GM12878 (cell line): Measurements from ENCODE around the gene NUDT3. TPM values are rescaled to one million over a fixed set of nuclear protein-coding genes. Genes with fewer than 3 reads are reported as not detected.
A peak's percentile ranks its signal among the peaks of the same experiment; 100 is the strongest.
"Not testable (repeated sequence)": the region's sequence is repeated elsewhere in the genome, so short reads cannot be mapped to it uniquely, and the experiment has no call there.

Experiments used
- ATAC-seq: fragments of 200-7000 bp; cut with Tn5 transposase; 3 replicates; pipeline ENCODE4 v1.9.1; 2020; ENCODE audit warnings: mild to moderate bottlenecking, moderate library complexity
- BruUV-seq: library from RNA; stranded (reverse); fragments of 400-500 nt; replicated peaks from 2 replicates; lab custom pipeline; 2021; lab: Mats Ljungman, UMichigan
- CTCF ChIA-PET: fragments of 300-600 bp; sonication (Branson Sonifier 250); formaldehyde crosslinking; extraction: SDS; loops from one replicate; lab custom pipeline; 2021; ENCODE audit warnings: inconsistent platforms; lab: Yijun Ruan, JAX
- POLR2A ChIA-PET: fragments of 350-600 bp; formaldehyde crosslinking; extraction: SDS; loops from one replicate; lab custom pipeline; 2021; ENCODE audit warnings: inconsistent platforms; lab: Charles Lee
- RAD21 ChIA-PET: fragments of 300-600 bp; sonication (Branson Sonifier 250); formaldehyde crosslinking; loops from one replicate; lab custom pipeline; 2023; ENCODE audit warnings: antibody characterized with exemption; ENCODE audit not compliant: unreplicated experiment; lab: Charles Lee
- SMC1A ChIA-PET: fragments of 300-600 bp; sonication (Branson Sonifier 250); formaldehyde crosslinking; loops from one replicate; lab custom pipeline; 2023; ENCODE audit not compliant: unreplicated experiment, uncharacterized antibody; lab: Charles Lee
- DNase-seq: peaks from one replicate; pipeline ENCODE4 v3.0.0-alpha.2; 2011; ENCODE audit warnings: low read depth, low spot score
- FAIRE-seq: peaks from 3 replicates; lab custom pipeline; 2011; peaks lifted over from hg19 to GRCh38; lab: Jason Lieb, UNC
- H2AFZ ChIP-seq: 2 replicates; pipeline ENCODE4 v1.6.0; 2011; ENCODE audit warnings: low read depth, low read length, control low read depth; ENCODE audit not compliant: control insufficient read depth
- H3K27ac ChIP-seq: 2 replicates; pipeline ENCODE4 v1.5.1; 2011; ENCODE audit warnings: control low read depth; ENCODE audit not compliant: control insufficient read depth, insufficient read depth
- H3K27me3 ChIP-seq, 2 experiments: replicated peaks in 1 of 2; 2 replicates each; pipeline versions ENCODE4 v1.6.0 to v1.6.1; 2011; ENCODE audit warnings: low read length in 1 of 2; ENCODE audit not compliant: control insufficient read depth in 2 of 2, insufficient read depth in 2 of 2
- H3K36me3 ChIP-seq, 2 experiments: 2 replicates each; pipeline ENCODE4 v1.5.1; 2011; ENCODE audit warnings: low read length in 1 of 2; ENCODE audit not compliant: control insufficient read depth in 2 of 2, insufficient read depth in 2 of 2
- H3K4me1 ChIP-seq: 2 replicates; pipeline ENCODE4 v1.6.1; 2011; ENCODE audit warnings: mild to moderate bottlenecking, low read length, moderate library complexity, mixed read lengths; ENCODE audit not compliant: control insufficient read depth, insufficient read depth
- H3K4me2 ChIP-seq: 2 replicates; pipeline ENCODE4 v1.6.0; 2011; ENCODE audit warnings: control low read depth; ENCODE audit not compliant: control insufficient read depth, insufficient read depth
- H3K4me3 ChIP-seq: fragments of 200-600 bp; sonication (generic); 2 replicates; pipeline ENCODE4 v1.5.1; 2016
- H3K79me2 ChIP-seq: 2 replicates; pipeline ENCODE4 v1.6.0; 2011; ENCODE audit warnings: low read length; ENCODE audit not compliant: control insufficient read depth, insufficient read depth
- H3K9ac ChIP-seq: 2 replicates; pipeline ENCODE4 v1.8.0; 2011; ENCODE audit warnings: low read length, control low read depth, mixed read lengths; ENCODE audit not compliant: control insufficient read depth, insufficient read depth
- H3K9me3 ChIP-seq: replicated peaks from 3 replicates; pipeline ENCODE4 v1.5.1; 2011; ENCODE audit warnings: mild to moderate bottlenecking, low read length; ENCODE audit not compliant: control insufficient read depth, insufficient read depth
- H4K20me1 ChIP-seq: 2 replicates; pipeline ENCODE4 v1.6.0; 2011; ENCODE audit not compliant: control insufficient read depth, insufficient read depth
- FOXK2 ChIP-seq: fragments of 450-650 bp; IDR thresholded peaks from 2 replicates; pipeline ENCODE4 v1.6.1; 2017; ENCODE audit warnings: mild to moderate bottlenecking, moderate library complexity
- SPI1 ChIP-seq: IDR thresholded peaks from 2 replicates; pipeline ENCODE4 v1.6.1; 2011; ENCODE audit warnings: low read depth, mild to moderate bottlenecking, low read length, moderate library complexity, borderline replicate concordance; ENCODE audit not compliant: insufficient read depth
- WGBS: methylation state at CpG from one replicate; pipeline ENCODE4 v1.1.6; 2016; ENCODE audit warnings: low lambda C conversion rate; ENCODE audit not compliant: insufficient replicate concordance, insufficient coverage; ENCODE audit errors: missing lambda C conversion rate; 5-methylcytosine and 5-hydroxymethylcytosine counted together
- in situ Hi-C: fragments of 300-500 bp; cut with MboI; formaldehyde crosslinking; loops from 9 replicates; pipeline ENCODE4 v1.14.3; 2018; ENCODE audit warnings: mixed read lengths
- intact Hi-C: fragments of 100-400 bp; cut with micrococcal nuclease; formaldehyde crosslinking; loops from one replicate; pipeline ENCODE4 v1.14.2; 2022; ENCODE audit not compliant: unreplicated experiment
- polyA plus RNA-seq, 11 experiments: library from polyadenylated mRNA; depleted of rRNA in 4 of 11; unstranded in 6 of 11; stranded (reverse) in 5 of 11; fragments of >200 nt; fragmentation: Nextera tagmentation in 4 of 11; fragmentation: Illumina TruSeq in 1 of 11; extraction: Ambion mirVana in 4 of 11; extraction: Trizol in 1 of 11; gene quantifications; 1 replicate in 1 of 11; 2 replicates in 10 of 11; pipeline versions ENCODE4 v1.2.1 to v1.2.3, GENCODE V29; 2011 to 2016; ENCODE audit warnings: inconsistent platforms in 2 of 11, missing spikeins in 2 of 11, low read depth in 1 of 11
- total RNA-seq, 4 experiments: library from RNA; depleted of rRNA in 3 of 4; stranded (reverse); fragments of >200 nt in 3 of 4; fragmentation: Illumina TruSeq in 1 of 4; extraction: Trizol in 1 of 4; gene quantifications; 2 replicates each; pipeline versions ENCODE4 v1.2.1 to v1.2.3, GENCODE V29; 2013 to 2021

The NUDT3 gene
- total and polyA plus RNA-seq, 10 of the 15 experiments (the other 5 are each of a cell fraction or from before 2014, with no cell fraction given) = 2.4 to 32.3 (median 25.5) TPM

DNA sequence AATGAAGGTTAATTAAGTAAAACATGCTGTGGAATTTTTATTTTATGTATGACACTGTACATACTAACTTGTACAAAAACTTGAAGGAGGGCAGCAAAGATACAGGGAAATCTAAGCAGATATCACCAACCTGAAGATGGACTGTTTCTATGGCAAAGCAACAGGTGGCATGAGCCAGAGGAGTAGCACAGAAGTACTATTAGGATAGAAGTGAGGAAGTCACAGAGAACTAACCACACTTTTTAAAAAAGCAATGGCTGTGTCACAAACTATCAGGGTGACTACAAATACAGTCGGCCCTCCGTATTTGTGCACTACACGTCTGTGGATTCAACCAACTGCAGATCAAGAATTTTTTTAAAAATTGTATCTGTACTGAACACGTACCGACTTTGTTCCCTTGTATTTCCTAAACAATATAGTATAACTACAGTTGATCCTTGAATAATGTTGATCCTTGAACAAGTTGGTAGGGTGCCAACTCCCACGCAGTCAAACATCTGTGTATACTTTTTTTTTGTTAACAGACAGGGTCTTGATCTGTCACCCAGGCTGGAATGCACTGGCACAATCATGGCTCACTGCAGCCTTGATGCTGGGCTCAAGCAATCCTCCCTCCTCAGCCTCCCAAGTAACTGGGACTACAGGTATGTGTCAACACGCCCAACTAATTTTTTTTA is 61.0 kb downstream of the NUDT3 start:
- ATAC-seq (no peak), DNase-seq (no peak), FAIRE-seq (no peak)
- 91% methylated on average over 7 of the region's 7 CpGs for WGBS
- H2AFZ ChIP-seq = no peak overlapping the region
- CTCF ChIA-PET = interaction anchor here (1.6 to 2.0 kb wide), 2 partner anchors 12 to 83 kb away, joined by 6 to 11 read pairs; no protein-coding TSS in a partner anchor
- H3K4me2 ChIP-seq = no peak overlapping the region
- peak overlapping the region; percentile 65; the same call in 1 of the 2 replicates for H3K27ac ChIP-seq
- SMC1A ChIA-PET = interaction anchor here (1.1 kb wide), 1 partner anchor 12 kb away, joined by 3 read pairs; no protein-coding TSS in a partner anchor
- RAD21 ChIA-PET = interaction anchor here (1.7 kb wide), 1 partner anchor 16 kb away, joined by 7 read pairs; no protein-coding TSS in a partner anchor
- BruUV-seq = no TSS peak
- intact Hi-C loops = no loop called here
- no peak overlapping the region for H3K9ac ChIP-seq
- POLR2A ChIA-PET = interaction anchor here (0.7 kb wide), 1 partner anchor 82 kb away, joined by 4 read pairs; no protein-coding TSS in a partner anchor
- TF ChIP-seq FOXK2 (no peak), SPI1 (0 out of 2 replicates have a peak, but pooled peaks have one; percentile 5)
- no peaks in the 10 kb centered on the region for H4K20me1 ChIP-seq
- peaks cover 0 to 2% of the 10 kb centered on the region in 2 experiments; a peak in 2 of 4 replicates for H3K36me3 ChIP-seq
- in situ Hi-C loops = no loop called here
- H3K9me3 ChIP-seq = no peaks in the 10 kb centered on the region
- H3K79me2 ChIP-seq = peaks cover 2% of the 10 kb centered on the region
- no peak overlapping the region for H3K4me3 ChIP-seq
- H3K27me3 ChIP-seq = no peaks in the 10 kb centered on the region
- peaks cover 24% of the 10 kb centered on the region for H3K4me1 ChIP-seq

- H3K4me1 ChIP-seq = peaks cover 24% of the 10 kb centered on the region
- H4K20me1 ChIP-seq, POLR2A ChIA-PET, H3K27me3 ChIP-seq, DNase-seq, ATAC-seq, RAD21 ChIA-PET, H3K4me2 ChIP-seq, intact Hi-C loops, FAIRE-seq, in situ Hi-C loops, H3K9ac ChIP-seq, H3K36me3 ChIP-seq, H3K79me2 ChIP-seq, H2AFZ ChIP-seq, SMC1A ChIA-PET, H3K9me3 ChIP-seq, H3K4me3 ChIP-seq, H3K27ac ChIP-seq: not testable (repeated sequence)
- WGBS = 93% methylated on average over 3 of the region's 3 CpGs
- CTCF ChIA-PET = interaction anchor here (1.6 kb wide), 1 partner anchor 11 kb away, joined by 6 read pairs; no protein-coding TSS in a partner anchor
- BruUV-seq = TSS peak; percentile 38
These were observed 62.7 kb downstream of the NUDT3 start for GRCh38 chr6:34329814-34330213.
